ENCODE measurements around the gene TGFBR3L.

GRCh38 chr19:7908078-7908699 is 6.4 kb upstream of the TGFBR3L start:
- TF ChIP-seq NRF1 (IDR thresholded peaks at IDR 0.05; ENCODE audit: low read depth, low read length) (no peak), POLR2A (IDR thresholded peaks at IDR 0.05; ENCODE audit: control extremely low read depth in 1 of 2, low read depth in 2 of 2, low read length in 2 of 2) (no peak), JUND (IDR thresholded peaks at IDR 0.05; ENCODE audit: low read length) (no peak), CHD2 (IDR thresholded peaks at IDR 0.05; ENCODE audit: low read length) (no peak), ASH2L (IDR thresholded peaks at IDR 0.05; ENCODE audit: low read length) (no peak), GTF2F1 (IDR thresholded peaks at IDR 0.05; ENCODE audit: borderline replicate concordance, low read depth, low read length) (no peak), TEAD4 (IDR thresholded peaks at IDR 0.05; ENCODE audit: low read depth, low read length) (no peak), CBX5 (IDR thresholded peaks at IDR 0.05; ENCODE audit: low read depth, low read length) (no peak), YY1 (IDR thresholded peaks at IDR 0.05; ENCODE audit: low read depth, low read length) (no peak)
- TF ChIP-seq, protein P1, sequence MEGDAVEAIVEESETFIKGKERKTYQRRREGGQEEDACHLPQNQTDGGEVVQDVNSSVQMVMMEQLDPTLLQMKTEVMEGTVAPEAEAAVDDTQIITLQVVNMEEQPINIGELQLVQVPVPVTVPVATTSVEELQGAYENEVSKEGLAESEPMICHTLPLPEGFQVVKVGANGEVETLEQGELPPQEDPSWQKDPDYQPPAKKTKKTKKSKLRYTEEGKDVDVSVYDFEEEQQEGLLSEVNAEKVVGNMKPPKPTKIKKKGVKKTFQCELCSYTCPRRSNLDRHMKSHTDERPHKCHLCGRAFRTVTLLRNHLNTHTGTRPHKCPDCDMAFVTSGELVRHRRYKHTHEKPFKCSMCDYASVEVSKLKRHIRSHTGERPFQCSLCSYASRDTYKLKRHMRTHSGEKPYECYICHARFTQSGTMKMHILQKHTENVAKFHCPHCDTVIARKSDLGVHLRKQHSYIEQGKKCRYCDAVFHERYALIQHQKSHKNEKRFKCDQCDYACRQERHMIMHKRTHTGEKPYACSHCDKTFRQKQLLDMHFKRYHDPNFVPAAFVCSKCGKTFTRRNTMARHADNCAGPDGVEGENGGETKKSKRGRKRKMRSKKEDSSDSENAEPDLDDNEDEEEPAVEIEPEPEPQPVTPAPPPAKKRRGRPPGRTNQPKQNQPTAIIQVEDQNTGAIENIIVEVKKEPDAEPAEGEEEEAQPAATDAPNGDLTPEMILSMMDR (IDR thresholded peaks at IDR 0.05; ENCODE audit: control extremely low read depth in 1 of 3, insufficient read depth in 1 of 3, low read depth in 1 of 3, low read length in 3 of 3) = peak; percentile 7 to 17 (median 10); a peak in 2 of 4 replicates

Data from H1 (cell line).